Small intestine (tissue), 7 donors: Measurements from ENCODE around the gene ZNF438. TPM values are rescaled to one million over a fixed set of nuclear protein-coding genes. Genes with fewer than 3 reads are reported as not detected.
A peak's percentile ranks its signal among the peaks of the same experiment; 100 is the strongest.
"Not testable (repeated sequence)": the region's sequence is repeated elsewhere in the genome, so short reads cannot be mapped to it uniquely, and the experiment has no call there.

Experiments used
- DNase-seq, 2 donors: peaks; one replicate each; pipeline versions ENCODE4 v3.0.0 to v3.0.0-alpha.2; 2013
- FAIRE-seq: peaks from 2 replicates; lab custom pipeline; 2012; peaks lifted over from hg19 to GRCh38; lab: Jason Lieb, UNC
- H3K27ac ChIP-seq, 3 donors: one replicate each; pipeline ENCODE4 v1.5.1; 2013; ENCODE audit warnings: low read length in 2 of 3, mild to moderate bottlenecking in 2 of 3, control low read depth in 1 of 3, inconsistent platforms in 1 of 3, low read depth in 1 of 3, moderate library complexity in 1 of 3
- H3K27me3 ChIP-seq, 3 donors: one replicate each; pipeline ENCODE4 v1.6.1; 2013; ENCODE audit warnings: low read length in 3 of 3, inconsistent platforms in 1 of 3; ENCODE audit not compliant: control insufficient read depth in 3 of 3, insufficient read depth in 3 of 3
- H3K36me3 ChIP-seq, 3 donors: one replicate each; pipeline ENCODE4 v1.6.1; 2013; ENCODE audit warnings: low read length in 3 of 3, inconsistent platforms in 1 of 3, low read depth in 1 of 3, mild to moderate bottlenecking in 1 of 3, moderate library complexity in 1 of 3; ENCODE audit not compliant: control insufficient read depth in 3 of 3, insufficient read depth in 2 of 3
- H3K4me1 ChIP-seq, 3 donors: one replicate each; pipeline ENCODE4 v1.6.1; 2013; ENCODE audit warnings: low read length in 2 of 3, inconsistent platforms in 1 of 3, low read depth in 1 of 3, mild to moderate bottlenecking in 1 of 3, moderate library complexity in 1 of 3; ENCODE audit not compliant: control insufficient read depth in 3 of 3, insufficient read depth in 2 of 3
- H3K4me3 ChIP-seq, 3 donors: one replicate each; pipeline ENCODE4 v1.5.1; 2013; ENCODE audit warnings: low read length in 3 of 3, control low read depth in 1 of 3, inconsistent platforms in 1 of 3, low read depth in 1 of 3, mild to moderate bottlenecking in 1 of 3, moderate library complexity in 1 of 3
- H3K9me3 ChIP-seq, 2 donors: one replicate each; pipeline ENCODE4 v1.6.1; 2013; ENCODE audit warnings: low read depth in 1 of 2, low read length in 1 of 2; ENCODE audit not compliant: control insufficient read depth in 2 of 2, insufficient read depth in 1 of 2
- WGBS, 3 donors: extraction: QIAGEN DNeasy Blood & Tissue Kit; methylation state at CpG; one replicate each; pipeline ENCODE4 v1.1.7; 2013; 5-methylcytosine and 5-hydroxymethylcytosine counted together
- polyA plus RNA-seq, 4 donors: library from polyadenylated mRNA; stranded (reverse) in 3 of 4; unstranded in 1 of 4; fragments of 200-250 nt in 3 of 4; fragments of 120-200 nt in 1 of 4; gene quantifications; one replicate each; pipeline versions ENCODE4 v1.2.1 to v1.2.3, GENCODE V29; 2013
- donor health status: healthy with polysubstance abuse.
- donor health status: control.
- donor health status: control.
- donor health status: Bipolar disorder and iron deficiency.
- donor health status: healthy.

ZNF438 gene
- polyA plus RNA-seq, 4 donors: 4.1 to 6.4 (median 5.5) TPM

DNA sequence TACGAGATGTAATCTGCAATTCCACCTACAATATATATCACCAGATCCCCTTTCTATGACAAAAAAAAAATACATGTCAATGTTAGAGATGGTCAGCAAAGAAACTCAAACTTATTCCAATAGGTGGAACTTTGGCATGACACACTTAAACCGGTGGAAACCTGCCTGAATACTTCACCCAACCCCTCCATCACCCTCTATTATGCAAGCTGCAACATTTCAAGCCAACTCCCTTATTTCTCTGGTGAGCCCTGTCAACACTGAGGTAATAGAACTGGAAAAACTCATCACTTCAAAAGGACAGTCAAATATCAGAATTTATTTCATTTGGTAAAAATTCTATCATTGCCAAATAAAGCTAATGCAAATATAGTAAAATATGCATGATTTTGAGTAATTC lies 3.6 kb downstream of the ZNF438 start:
- FAIRE-seq: no peak
- H3K4me1 ChIP-seq: peaks cover 2 to 4% (median 3%) of the 10 kb centered on the region in 3 donors

DNA sequence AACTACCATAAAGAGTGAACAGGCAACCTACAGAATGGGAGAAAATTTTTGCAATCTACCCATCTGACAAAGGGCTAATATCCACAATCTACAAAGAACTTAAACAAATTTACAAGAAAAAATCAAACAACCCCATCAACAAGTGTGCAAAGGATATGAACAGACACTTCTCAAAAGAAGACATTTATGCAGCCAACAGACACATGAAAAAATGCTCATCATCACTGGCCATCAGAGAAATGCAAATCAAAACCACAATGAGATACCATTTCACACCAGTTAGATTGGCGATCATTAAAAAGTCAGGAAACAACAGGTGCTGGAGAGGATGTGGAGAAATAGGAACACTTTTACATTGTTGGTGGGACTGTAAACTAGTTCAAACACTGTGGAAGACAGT lies 5.4 kb downstream of the ZNF438 start:
- not testable (repeated sequence) for FAIRE-seq, H3K36me3 ChIP-seq, DNase-seq, H3K9me3 ChIP-seq, H3K4me1 ChIP-seq, H3K27ac ChIP-seq, H3K27me3 ChIP-seq, H3K4me3 ChIP-seq
- WGBS, 3 donors: 85 to 98% (median 93%) methylated on average over 1 of the region's 1 CpG

More for the DNA sequence above, 3.6 kb downstream of the ZNF438 start:
- DNase-seq: no peak
- no peak overlapping the region for H3K4me3 ChIP-seq
- 79 to 85% (median 80%) methylated on average over 2 of the region's 2 CpGs for WGBS, 3 donors
- no peaks in the 10 kb centered on the region for H3K27me3 ChIP-seq
- no peak overlapping the region for H3K27ac ChIP-seq
- no peaks in the 10 kb centered on the region for H3K9me3 ChIP-seq
- H3K36me3 ChIP-seq: no peaks in the 10 kb centered on the region

DNA sequence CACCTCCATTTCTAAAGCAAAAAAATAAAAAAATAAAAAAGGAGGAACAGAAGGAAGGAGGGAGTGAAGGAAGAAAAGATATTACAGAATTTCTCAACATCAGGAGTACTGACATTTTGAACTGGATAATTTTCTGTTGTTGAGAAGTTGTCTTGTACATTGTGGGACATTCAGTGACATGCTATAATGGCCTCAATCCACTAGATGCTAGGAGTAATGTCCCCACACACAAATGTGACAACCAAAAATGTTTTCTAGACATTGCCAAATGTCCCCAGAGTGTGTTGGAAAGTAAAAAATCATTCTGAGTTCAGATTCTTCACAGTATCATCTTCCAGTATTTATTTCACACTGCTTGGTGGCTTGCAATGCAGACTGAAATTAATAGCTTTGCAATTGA lies 6.5 kb downstream of the ZNF438 start:
- H3K9me3 ChIP-seq: no peaks in the 10 kb centered on the region
- DNase-seq (no peak), FAIRE-seq (no peak)
- H3K27me3 ChIP-seq: no peaks in the 10 kb centered on the region
- H3K4me1 ChIP-seq: peaks cover 0 to 3% (median 0%) of the 10 kb centered on the region in 3 donors
- H3K36me3 ChIP-seq: no peaks in the 10 kb centered on the region
- H3K4me3 ChIP-seq: no peak overlapping the region
- no peak overlapping the region for H3K27ac ChIP-seq

DNA sequence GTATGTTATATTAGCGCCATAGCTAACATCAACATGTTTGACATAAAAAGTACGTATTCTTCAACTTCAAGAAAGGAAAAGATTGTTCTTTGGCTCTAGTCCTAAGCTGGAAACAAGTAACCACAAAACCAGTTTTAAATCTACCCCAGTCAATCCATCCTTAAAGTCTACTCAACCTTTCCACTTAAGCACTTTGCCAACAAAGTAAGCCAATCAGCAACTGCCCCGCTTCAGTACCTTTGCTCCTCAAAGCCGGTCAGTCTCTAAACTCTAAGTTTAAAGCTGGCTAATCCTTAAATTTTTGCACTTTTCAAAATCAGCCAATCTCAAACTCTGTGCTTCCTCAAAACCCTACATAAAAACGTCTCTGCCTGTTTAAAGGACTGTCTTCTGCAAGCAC lies 8.1 kb downstream of the ZNF438 start:
- Histone ChIP-seq H3K9me3 (no peaks in the 10 kb centered on the region), H3K27me3 (no peaks in the 10 kb centered on the region), H3K27ac (no peak overlapping the region), H3K4me1 (peaks cover 0 to 1% (median 0%) of the 10 kb centered on the region in 3 donors), H3K4me3 (no peak overlapping the region), H3K36me3 (no peaks in the 10 kb centered on the region)
- WGBS, 3 donors: 89 to 92% (median 92%) methylated on average over 5 of the region's 5 CpGs
- FAIRE-seq (no peak), DNase-seq (no peak)

DNA sequence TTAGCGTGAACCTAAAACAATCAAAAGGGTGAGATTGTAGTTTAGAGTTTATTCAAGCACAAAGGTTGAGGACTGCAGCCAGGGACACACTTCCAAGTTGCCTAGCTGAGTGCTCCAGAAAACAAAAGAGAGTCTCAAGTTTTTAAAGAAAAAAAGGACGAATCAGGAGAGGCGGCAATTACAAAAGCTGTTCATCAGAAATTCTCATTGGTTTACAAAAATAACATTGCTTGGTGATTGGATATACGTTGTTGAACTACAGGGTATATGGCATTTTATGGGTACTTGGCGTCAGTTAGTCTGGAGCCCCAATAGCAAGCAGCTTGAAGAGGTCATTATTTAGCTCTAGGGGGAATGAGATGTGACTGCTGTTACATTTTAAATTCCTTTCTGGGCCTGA lies 11.5 kb downstream of the ZNF438 start:
- Histone ChIP-seq H3K4me3 (no peak overlapping the region), H3K36me3 (no peaks in the 10 kb centered on the region), H3K4me1 (peaks cover 0 to 2% (median 0%) of the 10 kb centered on the region in 3 donors), H3K9me3 (no peaks in the 10 kb centered on the region), H3K27me3 (no peaks in the 10 kb centered on the region), H3K27ac (no peak overlapping the region)
- WGBS, 3 donors: 73 to 87% (median 85%) methylated on average over 5 of the region's 5 CpGs
- no peak for DNase-seq
- no peak for FAIRE-seq

DNA sequence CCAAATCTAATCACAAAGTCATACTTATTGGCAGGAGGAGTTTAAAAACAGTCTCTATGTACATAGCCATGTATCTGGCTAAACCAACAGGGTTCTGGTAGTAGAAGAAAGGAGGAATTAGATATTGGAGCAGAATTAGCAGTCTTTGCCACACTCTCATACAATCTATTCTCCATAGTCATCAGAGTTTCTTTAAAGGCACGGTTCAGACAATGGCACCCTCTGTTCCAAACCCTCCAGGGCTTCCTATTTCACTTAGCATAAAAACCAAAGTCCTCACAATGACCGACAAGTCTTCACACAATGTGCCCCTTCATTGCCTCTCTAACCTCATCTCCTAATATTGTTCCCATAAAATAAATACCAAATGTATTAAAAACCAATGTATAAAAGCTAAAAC lies 12.7 kb downstream of the ZNF438 start:
- Histone ChIP-seq H3K4me1 (peaks cover 0 to 2% (median 0%) of the 10 kb centered on the region in 3 donors), H3K9me3 (no peaks in the 10 kb centered on the region), H3K4me3 (no peak overlapping the region), H3K36me3 (no peaks in the 10 kb centered on the region), H3K27ac (no peak overlapping the region), H3K27me3 (no peaks in the 10 kb centered on the region)
- DNase-seq: peak; percentile 10 to 31
- FAIRE-seq: no peak
- WGBS, 3 donors: 20 to 50% (median 35%) methylated on average over 2 of the region's 2 CpGs

DNA sequence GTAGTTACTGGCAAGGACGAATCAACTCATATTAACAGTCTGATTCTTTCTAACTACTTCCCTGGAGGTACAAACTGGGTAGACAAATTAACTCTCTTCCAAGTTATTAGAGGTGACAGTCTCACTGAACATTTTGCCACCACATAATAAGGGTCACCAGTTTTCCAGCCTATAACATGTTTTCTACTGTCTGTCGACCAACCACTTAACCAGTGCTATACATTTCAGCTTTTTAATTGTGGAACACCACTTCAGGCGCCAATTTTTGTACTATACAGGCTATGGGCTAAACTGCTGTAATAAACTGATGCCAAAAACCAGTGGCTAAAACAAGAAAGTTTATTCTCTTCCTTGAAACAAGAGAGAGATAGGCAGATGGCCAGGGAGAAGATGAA lies 13.3 kb downstream of the ZNF438 start:
- no peak for DNase-seq

DNA sequence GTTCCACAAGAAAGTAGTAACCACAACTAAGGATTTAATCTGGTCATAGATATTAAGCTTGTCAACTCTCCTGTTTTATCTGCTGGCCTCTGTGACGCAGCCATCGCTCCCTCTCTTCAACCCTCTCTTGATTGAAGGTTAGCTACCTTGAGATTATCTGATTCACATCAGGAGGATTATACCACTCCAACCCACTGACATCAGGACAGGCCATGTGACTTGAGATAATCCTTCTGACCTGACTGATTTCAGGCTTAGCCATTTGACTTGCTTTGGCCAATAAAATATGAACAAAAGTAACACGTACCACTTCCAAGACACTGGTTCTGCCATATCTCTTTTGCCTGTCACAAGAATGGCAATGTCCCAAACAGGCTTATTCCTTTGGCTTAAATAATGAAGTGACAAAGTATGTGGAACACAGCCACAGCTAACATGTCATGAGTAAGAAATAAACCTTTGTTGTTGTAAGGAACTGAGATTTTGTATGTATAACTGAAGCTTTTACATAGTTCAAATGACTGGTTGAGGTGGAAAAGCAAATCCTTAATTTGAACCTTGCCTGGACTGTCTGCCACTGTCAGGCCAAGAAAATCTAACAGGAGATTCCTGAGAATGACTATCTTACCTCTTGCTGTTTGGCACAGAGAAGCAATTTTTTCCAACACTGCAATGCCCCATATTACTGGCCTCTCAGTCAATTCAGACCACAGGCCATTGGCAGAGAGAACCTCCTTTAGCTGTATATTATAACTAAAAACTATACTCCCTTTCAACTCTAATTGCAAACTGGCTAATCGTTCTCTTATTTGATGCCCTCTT lies 13.9 kb downstream of the ZNF438 start:
- H3K9me3 ChIP-seq: no peaks in the 10 kb centered on the region
- FAIRE-seq (no peak), DNase-seq (no peak)
- H3K27ac ChIP-seq: no peak overlapping the region
- H3K27me3 ChIP-seq: no peaks in the 10 kb centered on the region
- no peak overlapping the region for H3K4me3 ChIP-seq
- H3K36me3 ChIP-seq: no peaks in the 10 kb centered on the region
- peaks cover 0 to 2% (median 0%) of the 10 kb centered on the region in 3 donors for H3K4me1 ChIP-seq
- WGBS, 3 donors: 88 to 94% (median 89%) methylated on average over 4 of the region's 4 CpGs

More for the DNA sequence above, 13.3 kb downstream of the ZNF438 start:
- no peaks in the 10 kb centered on the region for H3K27me3 ChIP-seq
- peaks cover 0 to 2% (median 0%) of the 10 kb centered on the region in 3 donors for H3K4me1 ChIP-seq
- FAIRE-seq: no peak
- no peaks in the 10 kb centered on the region for H3K36me3 ChIP-seq
- no peak overlapping the region for H3K4me3 ChIP-seq
- no peak overlapping the region for H3K27ac ChIP-seq
- WGBS, 3 donors: 88 to 93% (median 91%) methylated on average over 3 of the region's 3 CpGs
- H3K9me3 ChIP-seq: no peaks in the 10 kb centered on the region
